Astrocyte of the hippocampus (primary cell): ENCODE measurements around the gene STOM.

Experiments used
- DNase-seq: peaks from one replicate; pipeline ENCODE4 v3.0.0; 2011; ENCODE audit warnings: low read depth, low spot score

STOM gene

DNA sequence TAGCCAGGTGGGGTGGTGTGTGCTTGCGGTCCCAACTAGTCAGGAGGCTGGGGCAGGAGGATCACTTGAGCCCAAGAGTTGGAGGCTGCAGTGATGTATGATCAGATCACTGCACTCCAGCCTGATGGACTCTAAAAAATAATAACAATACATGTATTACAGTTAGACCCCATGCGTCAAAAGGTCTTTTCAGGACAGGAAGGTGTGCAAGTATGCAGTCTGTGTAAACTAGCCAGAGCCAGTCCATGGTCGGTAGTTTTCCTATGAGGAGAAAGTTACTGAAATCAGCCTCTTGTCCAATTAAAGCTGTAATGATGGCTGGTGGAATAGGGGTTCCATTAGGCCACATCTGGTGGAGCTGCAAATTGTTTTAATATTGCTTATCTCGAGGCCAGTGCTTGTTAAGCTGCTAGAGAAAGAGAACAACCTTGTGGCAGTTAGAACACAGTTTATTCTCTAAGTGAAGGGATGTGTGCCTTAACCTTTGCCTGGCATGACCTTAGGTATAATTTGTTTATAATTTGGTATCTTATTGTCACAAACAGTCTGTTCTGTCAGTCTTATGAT is 1.5 kb upstream of the STOM start:
- no peak for DNase-seq

GRCh38 chr9:121368745-121369144 is 1.3 kb downstream of the STOM start:
- DNase-seq: no peak

GRCh38 chr9:121368138-121368522 is 1.9 kb downstream of the STOM start:
- no peak for DNase-seq

- DNase-seq: no peak
Measured at GRCh38 chr9:121367306-121368137, 2.5 kb downstream of the STOM start.

DNA sequence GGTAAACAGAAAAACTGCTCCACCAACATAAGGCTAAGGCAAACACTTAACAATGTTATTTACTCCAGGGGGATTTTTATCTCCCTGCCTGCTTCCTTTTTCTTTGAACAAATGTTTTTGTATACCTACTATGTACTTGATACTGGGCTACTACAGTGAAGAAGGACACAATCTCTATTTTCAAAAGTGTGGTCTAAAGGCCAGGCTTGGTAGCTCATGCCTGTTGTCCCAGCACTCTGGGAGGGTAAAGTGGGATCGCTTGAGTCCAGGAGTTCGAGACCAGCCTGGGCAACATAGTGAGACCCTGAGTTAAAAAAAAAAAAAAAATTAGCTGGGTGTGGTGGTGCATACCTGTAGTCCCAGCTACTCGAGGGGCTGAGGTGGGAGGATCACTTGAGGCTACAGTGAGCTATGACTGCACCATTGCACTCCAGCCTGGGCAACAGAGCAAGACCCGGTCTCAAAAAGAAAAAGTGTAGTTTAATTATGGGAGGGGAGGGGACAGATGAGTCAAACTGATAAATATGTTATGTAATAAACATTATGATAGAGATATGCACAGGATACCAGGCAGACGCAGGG is 3.3 kb downstream of the STOM start:
- DNase-seq: no peak

- no peak for DNase-seq
Measured at GRCh38 chr9:121365564-121365963, 4.5 kb downstream of the STOM start.

GRCh38 chr9:121364886-121365285 is 5.2 kb downstream of the STOM start:
- no peak for DNase-seq

DNA sequence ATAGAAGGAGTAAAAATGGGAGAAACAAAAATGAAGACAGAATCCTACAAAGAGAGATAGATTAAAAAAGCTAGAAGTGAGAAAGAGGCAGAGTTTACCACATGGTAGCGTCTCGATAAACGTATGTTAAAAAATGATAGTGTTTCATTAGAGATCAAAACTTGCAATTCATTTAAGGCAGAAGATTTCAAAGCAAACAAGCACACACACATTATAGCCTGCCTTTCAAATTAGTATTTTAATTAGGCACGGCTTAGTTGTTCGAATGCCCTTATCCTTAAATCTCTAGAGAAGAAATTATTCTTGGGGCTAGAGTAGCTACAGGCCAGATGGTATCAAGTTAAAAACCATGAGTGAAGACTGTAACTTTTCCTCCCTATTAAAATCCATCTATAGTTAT is 6.0 kb downstream of the STOM start:
- no peak for DNase-seq

GRCh38 chr9:121363622-121363961 is 6.5 kb downstream of the STOM start:
- no peak for DNase-seq

- DNase-seq: peak; percentile 34
Measured at GRCh38 chr9:121362813-121363621, 7.0 kb downstream of the STOM start.

DNA sequence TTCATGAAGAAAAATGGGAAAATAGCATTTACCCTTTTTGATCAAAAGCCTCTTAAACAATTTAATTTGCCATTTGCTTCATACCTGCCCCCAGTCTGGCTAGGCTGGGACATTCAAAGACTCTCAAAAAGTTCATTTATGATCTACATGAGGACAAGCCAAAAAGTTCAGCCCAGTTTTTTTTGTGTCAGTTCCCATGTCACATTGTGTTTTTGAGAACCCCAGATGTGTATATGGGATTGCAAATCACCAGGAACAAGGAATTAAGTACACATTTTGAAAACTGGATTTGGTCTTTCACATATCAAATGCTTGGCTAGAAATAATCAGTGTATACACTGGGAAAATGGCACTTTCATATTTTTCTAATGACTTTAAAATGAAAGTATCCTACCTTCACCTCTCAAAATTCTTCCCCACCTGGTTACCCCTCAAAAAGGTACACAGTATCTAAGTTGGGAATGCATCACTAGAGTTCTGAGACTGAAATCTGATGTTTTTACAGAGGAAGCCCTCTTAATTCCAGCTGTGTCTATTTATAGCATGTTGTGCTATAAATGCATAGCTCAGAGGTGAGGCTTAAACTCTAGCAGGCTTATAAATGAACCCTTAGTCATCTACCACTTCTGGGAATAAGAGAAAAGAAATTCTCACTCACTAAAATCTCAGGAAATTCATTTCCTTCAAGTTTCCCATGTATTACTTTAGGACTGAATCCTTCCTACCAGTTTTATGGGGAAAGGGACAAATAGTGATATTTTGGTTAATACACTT is 9.3 kb downstream of the STOM start:
- DNase-seq: peak; percentile 73

GRCh38 chr9:121359351-121360294 is 10.4 kb downstream of the STOM start:
- peak; percentile 28 for DNase-seq

DNA sequence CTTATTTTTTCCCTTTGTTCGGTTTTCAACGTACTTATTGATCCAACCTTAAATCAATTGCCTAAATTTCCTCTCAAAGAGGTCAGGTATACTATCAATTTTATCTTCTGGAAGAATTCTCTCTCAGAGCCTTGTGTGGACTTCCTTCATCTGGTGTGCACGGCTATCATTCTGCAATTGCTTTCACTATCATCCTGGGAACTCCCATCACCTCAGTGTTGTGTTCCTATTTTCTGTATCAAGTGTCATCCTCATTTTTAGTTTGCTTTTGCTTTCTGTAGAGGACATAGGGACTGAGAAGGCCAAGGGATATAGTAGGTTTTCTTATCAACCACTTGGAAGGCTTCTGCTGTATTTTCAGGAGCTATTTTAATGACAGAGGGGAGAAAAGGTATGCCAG is 11.3 kb downstream of the STOM start:
- DNase-seq: no peak

- no peak for DNase-seq
Measured at GRCh38 chr9:121357011-121357410, 13.0 kb downstream of the STOM start.

GRCh38 chr9:121354762-121355161 is 15.3 kb downstream of the STOM start:
- no peak for DNase-seq

DNA sequence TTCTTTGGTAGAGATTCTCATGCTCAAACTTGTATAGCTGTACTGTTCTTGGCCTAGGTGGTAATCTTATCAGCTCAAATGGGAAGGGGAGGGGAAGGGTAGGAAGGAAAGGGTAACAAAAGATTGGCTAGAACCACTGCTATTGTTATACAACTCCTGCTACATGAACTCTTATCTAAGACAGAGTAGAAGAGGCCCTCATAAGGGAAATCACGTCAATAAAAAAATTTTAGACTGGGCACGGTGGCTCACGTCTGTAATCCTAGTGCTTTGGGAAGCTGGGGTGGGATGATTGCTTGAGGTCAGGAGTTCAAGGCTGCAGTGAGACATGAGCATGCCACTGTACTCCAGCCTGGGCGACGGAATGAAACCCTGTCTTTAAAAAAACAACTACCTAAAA is 15.9 kb downstream of the STOM start:
- DNase-seq: no peak

DNA sequence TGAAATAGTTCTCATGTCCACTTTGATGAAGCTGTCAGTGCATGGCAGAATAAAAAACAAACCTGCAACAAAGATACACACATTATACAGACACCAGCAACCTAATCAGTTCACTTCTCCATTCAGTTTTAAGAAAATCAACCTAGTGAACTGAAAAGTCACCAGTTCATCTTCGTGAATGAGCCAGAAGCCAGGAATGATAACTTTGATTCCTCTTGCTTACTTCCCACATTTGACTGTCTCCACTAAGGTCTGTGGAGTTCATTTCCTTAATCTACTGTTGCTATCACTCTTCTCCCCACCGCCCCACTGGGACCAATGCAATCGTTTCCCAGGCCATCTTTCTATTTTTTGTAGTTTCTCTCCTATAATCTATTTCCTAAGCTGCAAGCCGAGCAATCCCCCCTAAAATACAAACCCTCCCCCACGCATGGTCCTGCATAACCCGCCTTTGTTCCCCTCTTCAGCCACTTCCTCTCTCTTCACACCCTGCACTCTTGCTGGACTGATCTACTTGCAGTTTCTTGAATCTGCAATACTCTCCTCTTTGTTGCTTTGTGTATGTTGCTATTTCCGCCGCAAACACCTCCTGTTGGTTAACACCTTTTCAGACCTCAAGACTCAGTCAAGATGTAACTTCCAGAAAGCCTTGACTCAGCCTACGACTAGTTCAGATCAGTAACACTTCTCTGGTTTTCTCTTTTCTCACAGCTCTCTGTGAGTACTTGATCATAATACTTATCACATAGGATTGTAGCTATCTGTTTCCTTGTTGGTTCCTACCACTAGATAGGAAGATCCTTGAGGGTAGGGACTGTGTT is 16.6 kb downstream of the STOM start:
- no peak for DNase-seq

DNA sequence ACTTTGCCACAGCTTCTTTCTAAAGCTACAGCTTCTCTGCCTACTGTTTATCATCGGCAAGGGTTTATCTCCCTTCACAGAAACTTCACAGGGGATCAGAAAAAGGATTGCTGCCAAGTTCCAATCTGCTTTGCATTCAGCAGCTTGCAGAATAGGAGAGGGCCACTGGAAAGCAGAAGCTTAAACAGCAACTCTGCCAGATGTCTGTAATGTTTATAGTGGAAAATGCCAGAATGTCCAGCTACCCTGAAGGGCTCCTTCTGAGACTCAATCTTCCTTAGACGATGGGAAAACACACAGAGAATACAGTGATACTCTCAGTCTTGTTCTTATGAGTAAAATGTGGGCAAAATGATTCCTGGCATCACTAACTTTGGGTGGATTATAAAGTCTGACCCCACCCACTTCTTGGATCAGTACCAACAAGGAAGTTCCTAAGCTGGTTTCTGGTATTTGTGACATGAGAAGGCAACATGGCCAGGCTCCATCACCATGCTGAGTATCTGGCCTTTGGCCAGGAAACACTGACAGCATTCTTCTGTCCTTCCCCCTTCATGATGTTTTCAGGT is 19.0 kb downstream of the STOM start:
- DNase-seq: peak; percentile 95

GRCh38 chr9:121350036-121350435 is 20.0 kb downstream of the STOM start:
- no peak for DNase-seq
